HCT116 (cell line): ENCODE results near the gene TNS3. TPM values are rescaled to one million over a fixed set of nuclear protein-coding genes. Genes with fewer than 3 reads are reported as not detected.

Source experiments
- ATAC-seq: fragments of 200-7000 bp; cut with Tn5 transposase; 2 replicates; pipeline ENCODE4 v1.9.1; 2020; ENCODE audit warnings: mild to moderate bottlenecking, moderate library complexity
- BruUV-seq: library from RNA; stranded (reverse); fragments of 400-500 nt; replicated peaks from 2 replicates; lab custom pipeline; 2021; lab: Mats Ljungman, UMichigan
- CTCF ChIA-PET: fragments of 300-600 bp; sonication (Branson Sonifier 250); formaldehyde crosslinking; loops from one replicate; lab custom pipeline; 2021; ENCODE audit warnings: antibody characterized with exemption; lab: Charles Lee
- POLR2A ChIA-PET: fragments of 300-600, 350-600 bp; sonication (Branson Sonifier 250); formaldehyde crosslinking; loops from one replicate; lab custom pipeline; 2021; ENCODE audit warnings: antibody characterized with exemption; lab: Charles Lee
- RAD21 ChIA-PET, 2 experiments: fragments of 300-600 bp; sonication (Branson Sonifier 250); formaldehyde crosslinking; loops; one replicate each; lab custom pipeline; 2023; ENCODE audit warnings: low total read pairs in 2 of 2; ENCODE audit not compliant: uncharacterized antibody in 2 of 2, unreplicated experiment in 2 of 2, low non-redundant PET in 1 of 2; lab: Charles Lee
- DNase-seq: peaks from one replicate; pipeline ENCODE4 v3.0.0-alpha.2; 2010; ENCODE audit warnings: low read depth, low spot score
- H2AFZ ChIP-seq: fragments of 200-600 bp; shearing (Covaris generic), sonication (generic); 2 replicates; pipeline ENCODE4 v1.6.1; 2017; ENCODE audit warnings: low read depth, mixed run types, mixed read lengths, antibody characterized with exemption, low read length; ENCODE audit not compliant: poor library complexity, severe bottlenecking
- H3K27ac ChIP-seq: 2 replicates; pipeline ENCODE4 v1.5.1; 2012; ENCODE audit warnings: low read depth, low read length
- H3K27me3 ChIP-seq: fragments of 200-600 bp; sonication (generic); 2 replicates; pipeline ENCODE4 v1.6.1; 2016; ENCODE audit warnings: mixed run types, low read length, mixed read lengths; ENCODE audit not compliant: insufficient read depth
- H3K36me3 ChIP-seq, 2 experiments: fragments of 200-500 bp in 1 of 2; fragments of 200-600 bp in 1 of 2; sonication (Bioruptor generic) in 1 of 2; sonication (generic) in 1 of 2; 2 replicates each; pipeline versions ENCODE4 v1.5.1 to v1.6.1; 2014 to 2016; ENCODE audit warnings: low read length in 2 of 2, inconsistent platforms in 1 of 2, mixed read lengths in 1 of 2, mixed run types in 1 of 2; ENCODE audit not compliant: insufficient read depth in 2 of 2, control insufficient read depth in 1 of 2
- H3K4me1 ChIP-seq, 2 experiments: fragments of 200-600 bp in 1 of 2; sonication (generic) in 1 of 2; 2 replicates each; pipeline versions ENCODE4 v1.5.1 to v1.6.1; 2012 to 2017; ENCODE audit warnings: low read length in 2 of 2, inconsistent platforms in 1 of 2, mild to moderate bottlenecking in 1 of 2, mixed read lengths in 1 of 2, mixed run types in 1 of 2, moderate library complexity in 1 of 2; ENCODE audit not compliant: insufficient read depth in 2 of 2, control insufficient read depth in 1 of 2
- H3K4me2 ChIP-seq: fragments of 200-600 bp; sonication (generic); 2 replicates; pipeline ENCODE4 v1.6.1; 2017; ENCODE audit warnings: mixed run types, low read length, mixed read lengths
- H3K4me3 ChIP-seq, 2 experiments: fragments of 200-600 bp in 1 of 2; sonication (generic) in 1 of 2; replicated peaks in 1 of 2; 2 replicates each; pipeline ENCODE4 v1.5.1; 2011 to 2016; ENCODE audit warnings: low read length in 2 of 2, control low read depth in 1 of 2, low read depth in 1 of 2, mild to moderate bottlenecking in 1 of 2, mixed read lengths in 1 of 2, mixed run types in 1 of 2
- H3K79me2 ChIP-seq: fragments of 200-600 bp; sonication (generic); 2 replicates; pipeline ENCODE4 v1.6.1; 2017; ENCODE audit warnings: mild to moderate bottlenecking, mixed run types, low read length, moderate library complexity, mixed read lengths; ENCODE audit not compliant: insufficient read depth
- H3K9ac ChIP-seq: fragments of 200-600 bp; sonication (generic); 2 replicates; pipeline ENCODE4 v1.6.1; 2016; ENCODE audit warnings: low read length, mixed read lengths
- H3K9me2 ChIP-seq: fragments of 200-600 bp; sonication (generic), shearing (Covaris generic); 2 replicates; pipeline ENCODE4 v1.6.1; 2017; ENCODE audit warnings: mixed run types, mild to moderate bottlenecking, moderate library complexity; ENCODE audit not compliant: insufficient read depth
- H3K9me3 ChIP-seq, 2 experiments: fragments of 200-500 bp in 1 of 2; fragments of 200-600 bp in 1 of 2; sonication (Bioruptor generic) in 1 of 2; sonication (generic) in 1 of 2; 2 replicates each; pipeline ENCODE4 v1.6.1; 2014 to 2017; ENCODE audit warnings: low read length in 2 of 2, mixed read lengths in 2 of 2, inconsistent platforms in 1 of 2, low read depth in 1 of 2, mild to moderate bottlenecking in 1 of 2, mixed run types in 1 of 2, moderate library complexity in 1 of 2; ENCODE audit not compliant: control insufficient read depth in 1 of 2, insufficient read depth in 1 of 2
- H4K20me1 ChIP-seq: fragments of 200-600 bp; sonication (generic), shearing (Covaris generic); 2 replicates; pipeline ENCODE4 v1.6.1; 2017; ENCODE audit warnings: mixed run types, mild to moderate bottlenecking, moderate library complexity; ENCODE audit not compliant: insufficient read depth
- ATF3 ChIP-seq: IDR thresholded peaks from 2 replicates; pipeline ENCODE4 v1.6.1; 2012
- CBX3 ChIP-seq: IDR thresholded peaks from 2 replicates; pipeline ENCODE4 v1.6.1; 2012; ENCODE audit warnings: low read depth
- CEBPB ChIP-seq: IDR thresholded peaks from 2 replicates; pipeline ENCODE4 v1.6.1; 2012; ENCODE audit warnings: low read depth
- EGR1 ChIP-seq: IDR thresholded peaks from 2 replicates; pipeline ENCODE4 v1.6.1; 2012; ENCODE audit warnings: low read depth
- ELF1 ChIP-seq: IDR thresholded peaks from 2 replicates; pipeline ENCODE4 v1.6.1; 2012; ENCODE audit warnings: low read depth, borderline replicate concordance
- FOSL1 ChIP-seq: IDR thresholded peaks from 2 replicates; pipeline ENCODE4 v1.6.1; 2012; ENCODE audit warnings: low read depth
- JUND ChIP-seq: IDR thresholded peaks from 2 replicates; pipeline ENCODE4 v1.6.1; 2012
- POLR2A ChIP-seq: IDR thresholded peaks from 2 replicates; pipeline ENCODE4 v1.7.0; 2011; ENCODE audit warnings: borderline replicate concordance; ENCODE audit not compliant: insufficient read depth, insufficient read length; ENCODE audit errors: extremely low read depth
- POLR2AphosphoS5 ChIP-seq: IDR thresholded peaks from 2 replicates; pipeline ENCODE4 v1.6.1; 2011; ENCODE audit warnings: mild to moderate bottlenecking, low read depth, low read length, moderate library complexity
- RAD21 ChIP-seq: IDR thresholded peaks from 2 replicates; pipeline ENCODE4 v1.6.1; 2012; ENCODE audit warnings: low read depth, mild to moderate bottlenecking
- REST ChIP-seq: IDR thresholded peaks from 2 replicates; pipeline ENCODE4 v1.6.1; 2012; ENCODE audit warnings: low read depth
- SRF ChIP-seq: IDR thresholded peaks from 2 replicates; pipeline ENCODE4 v1.6.1; 2012; ENCODE audit warnings: low read depth
- TCF7L2 ChIP-seq: IDR thresholded peaks from 2 replicates; pipeline ENCODE4 v1.7.0; 2011; ENCODE audit warnings: borderline replicate concordance, inconsistent platforms; ENCODE audit not compliant: insufficient read depth, insufficient read length; ENCODE audit errors: extremely low read depth
- YY1 ChIP-seq: IDR thresholded peaks from 2 replicates; pipeline ENCODE4 v1.6.1; 2011; ENCODE audit warnings: low read length, low read depth, moderate library complexity, mild to moderate bottlenecking; ENCODE audit not compliant: insufficient replicate concordance; ENCODE audit errors: extremely low read depth
- ZBTB33 ChIP-seq: IDR thresholded peaks from 2 replicates; pipeline ENCODE4 v1.6.1; 2011; ENCODE audit warnings: mild to moderate bottlenecking, low read length, moderate library complexity; ENCODE audit not compliant: insufficient replicate concordance; ENCODE audit errors: extremely low read depth
- ZFX ChIP-seq: fragments of 450-650 bp; IDR thresholded peaks from 2 replicates; pipeline ENCODE4 v1.6.1; 2017
- intact Hi-C: fragments of 100-400 bp; cut with micrococcal nuclease; formaldehyde crosslinking; loops from 2 replicates; pipeline ENCODE4 v1.10.0; 2022
- total RNA-seq: library from RNA; stranded (reverse); gene quantifications from one replicate; pipeline ENCODE4 v1.2.1, GENCODE V29; 2021; ENCODE audit not compliant: unreplicated experiment

TNS3 gene
- total RNA-seq, 1 experiment from 2014 or later, result 9.1 TPM

GRCh38 chr7:47351233-47352154 is 230.4 kb downstream of the TNS3 start:
- RAD21 ChIA-PET, result no interaction called here
- H3K27me3 ChIP-seq, result no peaks in the 10 kb centered on the region
- H3K9ac ChIP-seq, result no peak overlapping the region
- no peak overlapping the region for H2AFZ ChIP-seq
- no peak overlapping the region for H3K4me3 ChIP-seq
- POLR2A ChIA-PET, result no interaction called here
- TF ChIP-seq CEBPB (no peak), ATF3 (no peak), FOSL1 (no peak), RAD21 (no peak), POLR2AphosphoS5 (no peak), EGR1 (no peak), POLR2A (no peak), JUND (no peak), YY1 (no peak), ZBTB33 (no peak), SRF (no peak), ZFX (no peak), CBX3 (no peak), ELF1 (no peak), TCF7L2 (no peak), REST (no peak)
- no peaks in the 10 kb centered on the region for H3K9me2 ChIP-seq
- BruUV-seq, result no TSS peak
- CTCF ChIA-PET, result no interaction called here
- no peaks in the 10 kb centered on the region for H3K36me3 ChIP-seq
- H3K4me1 ChIP-seq, result no peaks in the 10 kb centered on the region
- no peak overlapping the region for H3K27ac ChIP-seq
- intact Hi-C loops, result no loop called here
- H4K20me1 ChIP-seq, result no peaks in the 10 kb centered on the region
- H3K79me2 ChIP-seq, result no peaks in the 10 kb centered on the region
- H3K4me2 ChIP-seq, result no peak overlapping the region
- ATAC-seq (no peak), DNase-seq (no peak)
- no peaks in the 10 kb centered on the region for H3K9me3 ChIP-seq
